ENCODE measurements around the gene NGEF.
A peak's percentile ranks its signal among the peaks of the same experiment; 100 is the strongest.
"Not testable (repeated sequence)": the region's sequence is repeated elsewhere in the genome, so short reads cannot be mapped to it uniquely, and the experiment has no call there.

The NGEF gene

GRCh38 chr2:232866104-232866503, 147.0 kb downstream of the NGEF start:
- DNase-seq: no peak

- DNase-seq: no peak
Observed at GRCh38 chr2:232865165-232865564, 147.9 kb downstream of the NGEF start.

DNA sequence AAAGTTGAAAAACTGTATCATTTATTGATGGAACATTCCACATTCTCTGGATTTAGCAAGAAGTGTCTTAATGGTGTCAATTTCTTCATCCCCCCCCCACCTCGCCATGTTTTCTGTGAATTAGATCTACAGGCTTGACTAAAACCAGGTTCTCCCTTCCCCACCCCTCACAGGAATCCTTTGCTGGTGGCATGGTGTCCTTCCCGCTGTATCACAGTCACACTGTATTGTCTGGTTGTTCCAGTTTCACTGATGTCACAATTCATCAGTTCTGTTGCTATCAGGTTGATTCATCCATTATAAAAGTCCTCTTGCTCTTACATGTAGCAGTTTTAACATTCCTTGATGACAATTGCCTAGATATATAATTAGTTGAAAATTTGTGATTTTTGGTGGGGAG, 149.1 kb downstream of the NGEF start:
- DNase-seq: no peak

DNA sequence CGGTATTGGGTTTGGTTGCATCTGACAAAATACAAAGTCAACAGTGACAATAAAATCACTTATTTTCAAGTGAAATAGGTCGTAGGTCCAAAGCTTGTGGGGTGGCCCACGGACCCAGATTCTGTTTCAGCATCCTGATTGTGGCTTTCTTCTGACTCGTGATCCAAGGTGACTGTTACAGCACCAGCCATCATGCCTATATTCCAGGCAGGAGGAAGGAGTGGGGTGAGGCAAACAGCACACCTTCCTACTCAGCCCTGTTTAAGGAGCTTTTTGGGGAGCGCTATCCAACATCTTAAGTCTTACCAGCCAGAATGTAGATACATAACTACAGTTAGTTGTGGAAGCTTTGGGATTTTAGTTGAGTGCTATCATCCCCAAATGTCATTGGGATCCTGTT, 151.7 kb downstream of the NGEF start:
- DNase-seq: no peak

DNA sequence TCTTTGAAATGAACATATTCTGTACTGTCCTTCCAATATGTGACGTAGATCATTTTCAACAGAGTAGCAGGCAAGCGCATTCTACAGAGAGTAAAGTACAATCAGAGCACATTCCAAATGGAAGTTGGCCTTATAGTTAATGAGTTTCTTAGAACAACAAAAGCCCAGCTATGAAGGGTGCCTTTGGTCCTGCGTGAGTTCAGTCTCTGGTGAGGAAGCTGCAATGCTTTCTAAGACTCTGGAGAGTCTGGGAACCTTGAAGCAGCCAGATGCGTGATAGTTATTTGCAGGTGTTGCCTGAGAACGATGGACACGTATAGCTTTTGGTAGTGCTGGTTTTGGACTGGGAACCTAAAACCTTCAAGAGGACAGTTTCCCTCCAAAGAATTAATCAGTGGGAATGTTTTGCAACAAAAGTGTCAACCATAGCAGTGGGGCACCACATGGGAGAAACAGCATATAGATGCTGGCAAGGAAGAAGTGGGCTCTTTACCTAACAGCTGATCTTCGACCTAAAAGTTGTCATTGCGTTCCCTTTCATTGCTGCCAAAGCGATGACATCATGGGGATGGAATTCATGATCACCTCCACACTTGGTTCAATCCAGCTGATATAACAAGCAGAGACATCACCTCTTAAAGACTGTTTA, 152.3 kb downstream of the NGEF start:
- DNase-seq: no peak

DNA sequence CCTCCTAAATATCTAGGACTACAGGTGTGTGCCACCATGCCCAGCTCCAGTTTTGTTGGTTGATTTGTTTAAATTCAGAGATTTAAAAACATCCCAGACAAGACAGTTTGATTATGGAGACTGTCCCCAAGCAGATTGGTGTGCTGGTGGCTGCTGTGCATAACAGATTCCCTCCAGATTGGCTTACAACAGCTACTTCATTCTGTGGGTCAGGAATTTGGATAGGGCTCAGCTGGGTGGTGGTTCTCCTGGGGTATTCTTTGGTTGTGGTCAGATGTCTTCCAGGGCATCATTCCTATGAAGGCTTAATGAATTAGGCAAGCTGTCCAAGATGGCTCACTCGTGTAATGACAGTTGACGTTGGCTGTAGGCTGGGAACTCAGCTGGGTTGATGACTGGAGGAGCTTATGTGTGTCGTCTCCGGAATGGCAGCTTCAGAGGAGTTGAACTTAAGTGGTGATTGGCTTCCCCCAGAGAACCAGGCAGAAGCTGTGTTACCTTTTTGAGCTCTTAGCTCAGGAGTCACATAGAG, 153.6 kb downstream of the NGEF start:
- no peak for DNase-seq

GRCh38 chr2:232857158-232857563, 155.9 kb downstream of the NGEF start:
- DNase-seq: no peak

DNA sequence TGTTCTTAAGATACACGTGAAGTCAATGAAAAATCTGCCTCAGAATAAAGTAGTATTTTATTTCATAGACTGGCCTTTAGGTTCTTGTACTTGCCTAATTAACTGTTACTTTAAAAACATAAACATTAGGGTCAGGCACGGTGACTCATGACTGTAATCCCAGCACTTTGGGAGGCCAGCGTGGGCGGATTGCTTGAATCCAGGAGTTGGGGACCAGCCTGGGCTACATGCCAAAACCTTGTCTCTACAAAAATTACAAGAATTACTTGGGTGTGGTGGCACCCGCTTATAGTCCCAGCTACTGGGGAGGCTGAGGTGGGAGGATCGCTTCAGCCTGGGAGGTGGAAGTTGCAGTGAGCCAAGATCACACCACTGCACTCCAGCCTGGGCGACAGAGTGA, 159.0 kb downstream of the NGEF start:
- no peak for DNase-seq

- no peak for DNase-seq
Observed at GRCh38 chr2:232852676-232853075, 160.4 kb downstream of the NGEF start.

- DNase-seq: not testable (repeated sequence)
Observed at GRCh38 chr2:232852081-232852480, 161.0 kb downstream of the NGEF start.

DNA sequence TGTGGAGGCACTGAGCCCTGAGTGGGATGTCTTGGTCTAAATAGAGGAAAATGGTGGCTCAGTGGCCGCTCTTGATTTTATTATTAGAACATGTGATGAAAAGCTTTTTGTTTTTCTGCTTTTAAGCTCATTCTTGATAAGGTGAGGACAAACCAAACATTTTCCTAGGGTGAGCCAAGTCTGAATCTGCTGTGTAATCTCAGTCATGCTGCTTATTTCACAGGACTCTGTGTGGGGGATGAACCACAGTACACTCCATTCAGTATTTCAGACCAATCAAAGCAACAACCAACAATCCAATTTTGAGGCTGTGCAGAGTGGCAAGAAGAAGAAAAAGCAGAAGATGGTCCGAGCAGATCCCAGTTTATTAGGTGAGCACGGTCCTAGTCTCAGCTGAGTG, 163.0 kb downstream of the NGEF start:
- DNase-seq: no peak

- DNase-seq: no peak
Observed at GRCh38 chr2:232846055-232846454, 167.0 kb downstream of the NGEF start.

GRCh38 chr2:232843834-232844233, 169.2 kb downstream of the NGEF start:
- no peak for DNase-seq

GRCh38 chr2:232842689-232843088, 170.4 kb downstream of the NGEF start:
- DNase-seq: no peak

- DNase-seq: no peak
Observed at GRCh38 chr2:232839411-232840079, 173.5 kb downstream of the NGEF start.

GRCh38 chr2:232838406-232838874, 174.6 kb downstream of the NGEF start:
- peak; percentile 48 for DNase-seq

DNA sequence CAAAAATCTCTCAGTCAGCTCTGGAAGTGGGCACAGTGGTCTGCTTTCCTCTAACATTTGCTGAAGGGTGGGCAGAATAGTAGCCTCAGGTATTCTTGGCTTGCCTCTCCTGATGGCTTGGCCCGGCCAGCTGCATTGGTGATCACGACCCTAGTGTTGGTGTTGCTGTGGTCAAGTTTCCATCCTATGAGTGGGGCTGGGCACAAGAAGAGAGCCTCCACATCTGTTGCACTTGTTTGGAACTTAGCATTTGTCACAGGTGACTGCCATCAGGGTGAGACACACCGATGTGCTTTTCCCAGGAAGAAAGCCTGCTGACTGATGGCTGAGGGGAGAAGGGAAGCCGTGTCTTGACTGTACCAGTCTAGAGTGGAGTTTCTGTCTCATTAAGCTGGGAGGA, 176.1 kb downstream of the NGEF start:
- no peak for DNase-seq

DNA sequence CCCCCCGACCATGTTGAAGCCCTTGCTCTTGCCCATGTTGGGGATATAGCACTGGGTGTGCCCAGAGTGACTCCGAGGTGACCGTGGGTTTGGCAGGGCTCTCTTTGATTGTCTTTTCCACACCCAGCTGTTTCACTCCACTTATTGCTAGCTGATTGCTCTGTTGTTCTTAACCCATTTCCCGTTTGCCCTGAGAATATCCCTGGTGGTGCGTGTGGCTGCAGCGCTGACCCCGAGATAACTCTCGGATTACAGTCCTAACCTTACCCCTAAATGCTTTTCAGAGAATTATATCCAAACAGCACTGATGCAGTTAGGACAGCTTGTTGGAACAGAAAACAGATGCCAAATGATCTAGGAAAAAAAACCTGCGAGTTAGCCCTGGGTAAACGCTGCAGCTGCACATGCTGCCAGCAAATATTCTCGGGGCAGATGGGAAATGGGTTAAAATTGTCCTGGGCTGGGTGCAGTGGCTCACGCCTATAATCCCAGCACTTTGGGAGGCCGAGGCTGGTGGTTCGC, 177.3 kb downstream of the NGEF start:
- no peak for DNase-seq

DNA sequence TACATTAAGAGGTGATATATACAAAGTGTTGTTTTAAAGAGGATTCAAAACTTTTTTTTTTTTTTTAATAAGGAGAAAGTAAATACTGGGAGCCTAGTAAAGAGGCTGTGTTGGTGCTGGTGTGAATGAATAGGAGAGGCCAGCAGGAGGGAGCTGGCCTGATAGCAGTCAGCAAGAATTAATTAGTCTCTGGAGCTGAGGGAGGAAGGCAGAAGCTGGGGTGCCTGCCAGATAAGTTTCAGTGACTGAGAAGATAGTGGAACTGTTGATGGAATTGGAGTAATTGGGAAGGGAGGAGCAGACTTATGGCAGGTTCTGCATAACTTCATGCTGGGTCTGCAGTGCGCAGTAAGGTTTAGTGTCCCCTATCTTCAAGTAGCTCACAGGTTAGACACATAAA, 179.2 kb downstream of the NGEF start:
- DNase-seq: no peak

DNA sequence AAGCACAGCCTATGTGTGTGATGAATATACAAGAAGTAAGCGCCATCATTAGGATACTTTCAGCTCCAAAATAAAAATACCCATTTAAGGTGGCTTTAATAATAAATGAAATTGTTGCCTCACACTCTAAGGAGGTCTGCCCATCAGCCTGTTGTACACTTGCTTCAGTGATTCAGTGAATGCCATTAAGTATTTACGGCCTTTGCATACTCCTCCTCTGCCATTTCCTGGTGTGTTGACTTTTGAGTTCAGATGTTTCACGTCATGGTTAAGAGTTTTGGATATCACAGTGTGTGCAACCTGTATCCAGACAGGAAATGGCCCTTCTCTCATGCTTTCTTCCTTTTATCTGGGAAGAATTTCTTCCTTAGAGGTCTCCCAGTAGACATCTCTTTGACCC, 181.6 kb downstream of the NGEF start:
- no peak for DNase-seq

GRCh38 chr2:232829988-232830387, 183.1 kb downstream of the NGEF start:
- no peak for DNase-seq

Data from activated CD4-positive, CD25-positive, alpha-beta regulatory T cell treated with anti-CD3 and anti-CD28 coated beads, Interleukin-2, amount 50 U/mL, for 72 hours (primary cell).